ENCODE results near the gene USP9X. TPM values are rescaled to one million over a fixed set of nuclear protein-coding genes. Genes with fewer than 3 reads are reported as not detected.
A peak's percentile ranks its signal among the peaks of the same experiment; 100 is the strongest.
"Not testable (repeated sequence)": the region's sequence is repeated elsewhere in the genome, so short reads cannot be mapped to it uniquely, and the experiment has no call there.

USP9X gene
- total and polyA plus RNA-seq, 8 donors = 55.6 to 86.0 (median 62.7) TPM

DNA sequence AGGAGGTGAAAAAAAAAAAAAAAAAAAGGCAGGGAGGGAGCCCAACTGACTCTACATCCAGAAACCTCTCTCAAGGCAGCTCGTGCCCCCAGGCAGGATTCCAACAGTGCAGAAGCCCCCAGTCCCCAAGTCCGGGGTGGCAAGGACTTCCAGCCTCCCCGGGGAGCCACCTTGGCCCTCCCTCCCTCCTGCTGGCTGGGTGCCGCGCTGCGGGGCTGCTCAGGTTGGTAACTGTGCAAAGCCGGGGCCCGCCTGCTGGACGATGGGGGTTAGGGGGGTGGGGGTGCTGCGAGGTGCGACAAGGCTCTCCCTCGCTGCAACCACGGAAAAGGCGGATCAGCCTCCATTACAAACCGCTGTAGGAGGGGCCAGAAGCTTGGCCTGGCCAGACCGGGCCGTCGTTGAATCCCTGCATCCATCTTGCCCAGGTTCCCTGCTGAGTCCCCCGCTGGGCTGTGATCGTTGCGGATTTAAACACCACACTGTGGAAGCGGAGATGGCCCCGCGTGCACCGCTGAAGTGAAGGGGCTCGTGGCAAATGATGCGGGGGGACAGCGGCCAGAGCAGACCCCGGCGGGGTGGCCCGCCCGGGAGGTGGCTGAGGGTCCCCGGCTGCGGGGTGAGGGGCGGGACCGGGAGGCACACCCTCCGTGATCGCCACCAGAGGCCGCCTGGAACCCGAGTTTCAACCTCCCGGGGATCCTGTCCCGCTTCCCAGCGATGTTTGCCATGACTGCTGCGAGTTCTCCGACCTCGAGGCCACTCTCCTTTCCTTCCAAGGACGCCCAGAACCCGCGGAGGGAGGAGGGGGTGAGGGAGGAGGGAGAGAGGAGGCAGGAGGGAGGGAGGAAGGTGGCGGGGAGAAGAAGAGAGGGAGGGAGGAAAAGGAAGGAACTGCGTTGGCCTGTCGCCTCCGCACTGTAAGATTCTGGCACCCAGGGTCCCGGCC lies 190.7 kb downstream of the USP9X start:
- peaks cover 0 to 16% of the 10 kb centered on the region in 2 donors for H3K27me3 ChIP-seq
- DNase-seq (peak; percentile 66 to 83 (median 75)), ATAC-seq (peak; percentile 94)
- TF ChIP-seq, protein P1, sequence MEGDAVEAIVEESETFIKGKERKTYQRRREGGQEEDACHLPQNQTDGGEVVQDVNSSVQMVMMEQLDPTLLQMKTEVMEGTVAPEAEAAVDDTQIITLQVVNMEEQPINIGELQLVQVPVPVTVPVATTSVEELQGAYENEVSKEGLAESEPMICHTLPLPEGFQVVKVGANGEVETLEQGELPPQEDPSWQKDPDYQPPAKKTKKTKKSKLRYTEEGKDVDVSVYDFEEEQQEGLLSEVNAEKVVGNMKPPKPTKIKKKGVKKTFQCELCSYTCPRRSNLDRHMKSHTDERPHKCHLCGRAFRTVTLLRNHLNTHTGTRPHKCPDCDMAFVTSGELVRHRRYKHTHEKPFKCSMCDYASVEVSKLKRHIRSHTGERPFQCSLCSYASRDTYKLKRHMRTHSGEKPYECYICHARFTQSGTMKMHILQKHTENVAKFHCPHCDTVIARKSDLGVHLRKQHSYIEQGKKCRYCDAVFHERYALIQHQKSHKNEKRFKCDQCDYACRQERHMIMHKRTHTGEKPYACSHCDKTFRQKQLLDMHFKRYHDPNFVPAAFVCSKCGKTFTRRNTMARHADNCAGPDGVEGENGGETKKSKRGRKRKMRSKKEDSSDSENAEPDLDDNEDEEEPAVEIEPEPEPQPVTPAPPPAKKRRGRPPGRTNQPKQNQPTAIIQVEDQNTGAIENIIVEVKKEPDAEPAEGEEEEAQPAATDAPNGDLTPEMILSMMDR (IDR thresholded peaks at IDR 0.05) = peak; percentile 32 to 40
- no peaks in the 10 kb centered on the region for H3K36me3 ChIP-seq
- peak overlapping the region; percentile 27 to 42 for H3K4me3 ChIP-seq
- no peak overlapping the region for H3K27ac ChIP-seq
- H3K4me1 ChIP-seq = peaks cover 0 to 6% of the 10 kb centered on the region in 2 donors
- no peaks in the 10 kb centered on the region for H3K9me3 ChIP-seq
- intact Hi-C loops (cut with DNase I) = no loop called here

DNA sequence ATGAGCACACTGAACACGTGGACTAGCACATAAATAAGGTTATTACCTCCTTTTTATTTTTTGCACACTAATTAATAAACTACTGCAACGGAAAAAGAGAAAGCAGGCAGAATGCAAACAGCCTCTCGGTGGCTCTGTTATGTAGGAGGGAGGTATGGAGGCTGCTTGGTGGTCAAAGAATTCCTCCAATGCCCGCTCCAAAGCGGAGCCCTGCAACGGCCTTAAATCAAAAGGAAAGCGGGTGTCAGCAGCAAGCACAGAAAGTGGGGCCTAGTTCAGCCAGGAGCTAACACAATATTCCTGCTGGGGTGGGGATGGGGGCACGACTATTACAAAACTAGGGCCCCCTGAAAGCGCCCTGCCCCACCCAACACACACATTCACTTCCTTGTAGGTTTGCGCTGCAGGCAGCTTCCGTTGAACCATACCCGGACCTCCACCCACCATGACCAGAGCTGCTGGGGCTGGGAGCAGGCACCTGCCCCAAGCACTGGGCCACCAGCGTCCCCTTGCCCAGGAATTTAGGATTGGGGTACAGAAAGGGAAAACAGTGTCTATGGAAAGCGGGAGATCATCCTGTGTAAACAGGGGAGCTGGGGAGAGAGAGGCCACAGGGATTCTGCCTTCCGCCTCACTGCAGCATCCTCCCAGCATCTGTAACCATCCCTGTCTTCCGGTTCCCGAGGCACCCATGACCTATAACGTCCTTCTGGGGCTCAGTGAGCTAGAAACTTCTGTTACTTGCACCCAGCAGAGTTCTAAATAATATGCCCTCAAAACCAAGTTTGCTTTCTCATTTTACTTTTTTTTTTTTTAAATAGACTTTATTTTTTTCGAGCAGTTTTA lies 191.6 kb downstream of the USP9X start:
- Histone ChIP-seq H3K27ac (no peak overlapping the region), H3K27me3 (peaks cover 0 to 16% of the 10 kb centered on the region in 2 donors), H3K4me3 (peak overlapping the region; percentile 27 to 42), H3K36me3 (no peaks in the 10 kb centered on the region), H3K4me1 (peaks cover 0 to 6% of the 10 kb centered on the region in 2 donors), H3K9me3 (no peaks in the 10 kb centered on the region)
- ATAC-seq (peak; percentile 15), DNase-seq (no peak)
- intact Hi-C loops (cut with DNase I) = no loop called here
- TF ChIP-seq, protein P1 (IDR thresholded peaks at IDR 0.05) = no peak

- DNase-seq; ATAC-seq; H3K4me3 ChIP-seq; H3K36me3 ChIP-seq; H3K4me1 ChIP-seq; H3K27me3 ChIP-seq; intact Hi-C loops (cut with DNase I); H3K27ac ChIP-seq; H3K9me3 ChIP-seq: not testable (repeated sequence)
Observed at GRCh38 chrX:41282307-41282706, 197.1 kb downstream of the USP9X start.

DNA sequence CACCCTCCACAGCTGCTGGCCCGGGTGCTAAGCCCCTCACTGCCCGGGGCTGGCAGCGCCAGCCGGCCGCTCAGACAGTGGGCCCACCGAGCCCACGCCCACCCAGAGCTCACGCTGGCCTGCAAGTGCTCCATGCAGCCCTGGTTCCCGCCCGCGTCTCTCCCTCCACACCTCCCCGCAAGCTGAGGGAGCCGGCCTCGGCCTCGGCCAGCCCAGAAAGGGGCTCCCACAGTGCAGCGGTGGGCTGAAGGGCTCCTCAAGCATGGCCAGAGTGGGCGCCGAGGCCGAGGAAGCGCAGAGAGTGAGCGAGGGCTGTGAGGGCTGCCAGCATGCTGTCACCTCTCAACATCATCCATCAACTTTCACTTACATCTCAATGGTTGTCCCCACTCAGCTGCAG lies 200.7 kb downstream of the USP9X start:
- H3K36me3 ChIP-seq; H3K27ac ChIP-seq; H3K27me3 ChIP-seq; intact Hi-C loops (cut with DNase I); H3K4me3 ChIP-seq; H3K9me3 ChIP-seq; DNase-seq; H3K4me1 ChIP-seq; ATAC-seq: not testable (repeated sequence)

Other genes with a start within 250 kb of the USP9X start
- gene DDX3X, start 248.7 kb downstream of the USP9X start, total RNA-seq = 100 to 1,000 TPM; 252 to 268 TPM
- gene DDX3X, start 248.7 kb downstream of the USP9X start, polyA plus RNA-seq (ENCODE audit: insufficient read length in 6 of 6) = 100 to 1,000 TPM; 239 to 360 (median 311) TPM